ENCODE results near the gene NFYA. TPM values are rescaled to one million over a fixed set of nuclear protein-coding genes. Genes with fewer than 3 reads are reported as not detected.

Gene NFYA
- total RNA-seq, 1 experiment from 2014 or later: 34.7 TPM

- no peak for TF ChIP-seq TEAD1 (CRISPR knock-in tag; IDR thresholded peaks at IDR 0.05)
Measured at GRCh38 chr6:41083072-41083471, 10.3 kb downstream of the NFYA start (continued).

- no peaks in the 10 kb centered on the region for H3K9me3 Mint-ChIP-seq
Measured at GRCh38 chr6:41085182-41085581, 12.4 kb downstream of the NFYA start.

GRCh38 chr6:41088451-41088850 lies 15.7 kb downstream of the NFYA start:
- no peaks in the 10 kb centered on the region for H3K27me3 Mint-ChIP-seq (ENCODE audit: low read depth)
- ChIA-PET CTCF (interaction anchor here (0.7 to 1.4 kb wide), 3 partner anchors 12 to 94 kb away, joined by 3 to 6 read pairs (median 5); partner anchors contain the start of gene OARD1), POLR2A (interaction anchor here (0.9 to 1.4 kb wide), 2 partner anchors 13 to 16 kb away, joined by 3 read pairs; partner anchors contain the start of genes NFYA and OARD1)
- DNase-seq (ENCODE audit: low spot score) (no peak), ATAC-seq (no peak)
- H3K4me3 Mint-ChIP-seq: no peak overlapping the region
- no peaks in the 10 kb centered on the region for H3K9me3 Mint-ChIP-seq
- H3K27ac Mint-ChIP-seq: no peak overlapping the region
- peaks cover 79% of the 10 kb centered on the region for H3K36me3 Mint-ChIP-seq
- H3K4me1 Mint-ChIP-seq: no peaks in the 10 kb centered on the region
- no peak for TF ChIP-seq NFYB (CRISPR knock-in tag; conservative IDR thresholded peaks at IDR 0.05; ENCODE audit: low read depth)
- no peak for TF ChIP-seq ZNF512 (CRISPR knock-in tag; IDR thresholded peaks at IDR 0.05; ENCODE audit: borderline replicate concordance)
- TF ChIP-seq ZNF121 (CRISPR knock-in tag; IDR thresholded peaks at IDR 0.05): no peak
- TF ChIP-seq ZNF532 (CRISPR knock-in tag; IDR thresholded peaks at IDR 0.05; ENCODE audit: borderline replicate concordance): no peak
- no peak for TF ChIP-seq GABPB1 (CRISPR knock-in tag; IDR thresholded peaks at IDR 0.05)
- TF ChIP-seq PREB (CRISPR knock-in tag; IDR thresholded peaks at IDR 0.05; ENCODE audit: borderline replicate concordance): no peak
- no peak for TF ChIP-seq USF2 (CRISPR knock-in tag; IDR thresholded peaks at IDR 0.05)
- TF ChIP-seq MXD4 (CRISPR knock-in tag; IDR thresholded peaks at IDR 0.05; ENCODE audit: borderline replicate concordance): no peak
- no peak for TF ChIP-seq ZNF423 (CRISPR knock-in tag; IDR thresholded peaks at IDR 0.05)
- TF ChIP-seq PRDM15 (CRISPR knock-in tag; IDR thresholded peaks at IDR 0.05): no peak
- no peak for TF ChIP-seq TCF7 (CRISPR knock-in tag; IDR thresholded peaks at IDR 0.05; ENCODE audit: low read depth)
- no peak for TF ChIP-seq ARID4B (CRISPR knock-in tag; IDR thresholded peaks at IDR 0.05; ENCODE audit: borderline replicate concordance)

More at GRCh38 chr6:41085182-41085581, 12.4 kb downstream of the NFYA start:
- H3K27ac Mint-ChIP-seq: no peak overlapping the region
- H3K27me3 Mint-ChIP-seq (ENCODE audit: low read depth): no peaks in the 10 kb centered on the region
- POLR2A ChIA-PET: no interaction called here
- DNase-seq (ENCODE audit: low spot score): no peak
- no peak for ATAC-seq
- CTCF ChIA-PET: no interaction called here
- H3K4me1 Mint-ChIP-seq: no peaks in the 10 kb centered on the region
- H3K36me3 Mint-ChIP-seq: peaks cover 74% of the 10 kb centered on the region
- no peak for TF ChIP-seq CREM (CRISPR knock-in tag; IDR thresholded peaks at IDR 0.05)
- no peak overlapping the region for H3K4me3 Mint-ChIP-seq

Measured in WTC11 (cell line).